HepG2 (cell line): ENCODE measurements around the gene TBXAS1. TPM values are rescaled to one million over a fixed set of nuclear protein-coding genes. Genes with fewer than 3 reads are reported as not detected.
A peak's percentile ranks its signal among the peaks of the same experiment; 100 is the strongest.

Experiments used
- ATAC-seq: fragments of 200-7000 bp; cut with Tn5 transposase; 3 replicates; pipeline ENCODE4 v1.9.1; 2020; ENCODE audit warnings: mild to moderate bottlenecking, moderate library complexity
- BruUV-seq: library from RNA; stranded (reverse); fragments of 400-500 nt; replicated peaks from 2 replicates; lab custom pipeline; 2021; lab: Mats Ljungman, UMichigan
- CTCF ChIA-PET: fragments of 300-600 bp; formaldehyde crosslinking; extraction: SDS; loops from one replicate; lab custom pipeline; 2021; ENCODE audit warnings: low total read pairs, inconsistent platforms, low intra/inter-chr PET ratio; lab: Yijun Ruan, JAX
- POLR2A ChIA-PET: fragments of 350-600 bp; sonication (Branson Sonifier 250); formaldehyde crosslinking; loops from one replicate; lab custom pipeline; 2020; ENCODE audit warnings: antibody characterized with exemption, inconsistent platforms; lab: Yijun Ruan, JAX
- DNase-seq: peaks from one replicate; pipeline ENCODE4 v3.0.0-alpha.2; 2015; ENCODE audit warnings: low spot score
- FAIRE-seq: peaks from 3 replicates; lab custom pipeline; 2011; peaks lifted over from hg19 to GRCh38; lab: Jason Lieb, UNC
- H2AFZ ChIP-seq: one replicate; pipeline ENCODE4 v1.6.1; 2011; ENCODE audit warnings: low read length, inconsistent platforms
- H3K27ac ChIP-seq: fragments of 300-600 bp; 3 replicates; pipeline ENCODE4 v1.8.0; 2011; ENCODE audit warnings: mixed run types, mild to moderate bottlenecking, mixed read lengths, low read length, inconsistent platforms; ENCODE audit not compliant: insufficient read depth; ENCODE audit errors: extremely low read length
- H3K27me3 ChIP-seq, 2 experiments: fragments of 200-600 bp in 1 of 2; 2 replicates in 1 of 2; 3 replicates in 1 of 2; pipeline versions ENCODE4 v1.6.0 to v1.8.0; 2011; ENCODE audit warnings: low read length in 2 of 2, mild to moderate bottlenecking in 2 of 2, moderate library complexity in 2 of 2, inconsistent platforms in 1 of 2; ENCODE audit not compliant: insufficient read depth in 2 of 2, control insufficient read depth in 1 of 2
- H3K36me3 ChIP-seq, 2 experiments: fragments of 200-600 bp in 1 of 2; replicated peaks in 1 of 2; 2 replicates in 1 of 2; 3 replicates in 1 of 2; pipeline versions ENCODE4 v1.5.1 to v1.8.0; 2011; ENCODE audit warnings: low read length in 2 of 2, inconsistent platforms in 1 of 2; ENCODE audit not compliant: insufficient read depth in 2 of 2, control insufficient read depth in 1 of 2
- H3K4me1 ChIP-seq: 2 replicates; pipeline ENCODE4 v1.5.1; 2012; ENCODE audit warnings: low read length, inconsistent platforms; ENCODE audit not compliant: insufficient read depth
- H3K4me2 ChIP-seq: 2 replicates; pipeline ENCODE4 v1.6.0; 2011; ENCODE audit warnings: low read depth, low read length, inconsistent platforms
- H3K4me3 ChIP-seq, 3 experiments: fragments of 200-600 bp in 1 of 3; sonication (generic), shearing (Covaris generic) in 1 of 3; replicated peaks in 1 of 3; 2 replicates each; pipeline ENCODE4 v1.5.1; 2011 to 2016; ENCODE audit warnings: low read length in 3 of 3, inconsistent platforms in 2 of 3, low read depth in 2 of 3, mild to moderate bottlenecking in 2 of 3, control low read depth in 1 of 3, mixed read lengths in 1 of 3; ENCODE audit not compliant: insufficient read depth in 1 of 3
- H3K79me2 ChIP-seq: one replicate; pipeline ENCODE4 v1.6.1; 2011; ENCODE audit warnings: low read length, inconsistent platforms; ENCODE audit not compliant: insufficient read depth
- H3K9ac ChIP-seq: 2 replicates; pipeline ENCODE4 v1.6.0; 2011; ENCODE audit warnings: mild to moderate bottlenecking, low read depth, low read length, inconsistent platforms; ENCODE audit not compliant: insufficient read depth
- H3K9me3 ChIP-seq: 2 replicates; pipeline ENCODE4 v1.5.1; 2012; ENCODE audit warnings: mild to moderate bottlenecking, low read length
- H4K20me1 ChIP-seq: 2 replicates; pipeline ENCODE4 v1.6.0; 2011; ENCODE audit warnings: inconsistent platforms, mild to moderate bottlenecking, low read length, moderate library complexity; ENCODE audit not compliant: insufficient read depth
- ELF4 ChIP-seq: sonication (generic); formaldehyde crosslinking; IDR thresholded peaks from 2 replicates; pipeline ENCODE4 v1.5.0; 2020; ENCODE audit warnings: missing genetic modification reagents, mild to moderate bottlenecking, moderate library complexity, borderline replicate concordance
- KLF16 ChIP-seq, 2 experiments: sonication (generic) in 1 of 2; formaldehyde crosslinking in 1 of 2; IDR thresholded peaks; 2 replicates each; pipeline versions ENCODE4 v1.6.1 to v1.8.0; 2016 to 2023; ENCODE audit warnings: missing genetic modification reagents in 2 of 2, missing compliant biosample characterization in 1 of 2
- NFKBIZ ChIP-seq: IDR thresholded peaks from 2 replicates; pipeline ENCODE4 v1.6.1; 2018; ENCODE audit warnings: missing genetic modification reagents, missing compliant biosample characterization
- SKI ChIP-seq: fragments of 450-650 bp; IDR thresholded peaks from one replicate; pipeline ENCODE4 v1.6.1; 2018; ENCODE audit warnings: mild to moderate bottlenecking; ENCODE audit not compliant: partially characterized antibody
- SRY ChIP-seq: sonication (generic); formaldehyde crosslinking; IDR thresholded peaks from 2 replicates; pipeline ENCODE4 v1.8.0; 2022; ENCODE audit warnings: mild to moderate bottlenecking, missing genetic modification reagents
- U2AF1 ChIP-seq: fragments of 200-400 bp; formaldehyde crosslinking; optimal IDR thresholded peaks from 2 replicates; pipeline ENCODE3; 2017; ENCODE audit warnings: mild to moderate bottlenecking, low read depth, low read length
- ZNF331 ChIP-seq: sonication (generic); formaldehyde crosslinking; IDR thresholded peaks from 2 replicates; pipeline ENCODE4 v1.4.0; 2020; ENCODE audit warnings: missing genetic modification reagents
- ZNF562 ChIP-seq: sonication (generic); formaldehyde crosslinking; IDR thresholded peaks from 2 replicates; pipeline ENCODE4 v1.8.0; 2022; ENCODE audit warnings: missing genetic modification reagents, borderline replicate concordance
- ZNF841 ChIP-seq: sonication (generic); formaldehyde crosslinking; IDR thresholded peaks from 2 replicates; pipeline ENCODE4 v1.8.1; 2023; ENCODE audit warnings: missing genetic modification reagents, borderline replicate concordance
- WGBS: methylation state at CpG from one replicate; pipeline ENCODE4 v1.1.6; 2017; ENCODE audit warnings: low lambda C conversion rate; 5-methylcytosine and 5-hydroxymethylcytosine counted together
- in situ Hi-C: cut with HindIII; loops from 2 replicates; pipeline ENCODE4 v1.10.0; 2017; ENCODE audit warnings: low pct_unique_long_range_greater_than_20kb; ENCODE audit not compliant: extremely low pct_ligation_motif_present
- intact Hi-C: fragments of 100-400 bp; cut with micrococcal nuclease; formaldehyde crosslinking; loops from one replicate; pipeline ENCODE4 v1.10.0; 2022; ENCODE audit not compliant: unreplicated experiment
- polyA plus RNA-seq, 8 experiments: library from polyadenylated mRNA; depleted of rRNA in 3 of 8; stranded (reverse) in 7 of 8; unstranded in 1 of 8; fragments of >200 nt; fragmentation: Illumina TruSeq in 4 of 8; extraction: Trizol in 4 of 8; gene quantifications; 2 replicates each; pipeline versions ENCODE4 v1.2.1 to v1.2.3, GENCODE V29; 2011 to 2016; ENCODE audit warnings: low read depth in 4 of 8, missing spikeins in 1 of 8, mixed read lengths in 1 of 8; ENCODE audit not compliant: insufficient read depth in 1 of 8
- total RNA-seq, 5 experiments: library from RNA; depleted of rRNA; stranded (reverse); fragments of >200 nt; fragmentation: Illumina TruSeq; extraction: Trizol; gene quantifications; 2 replicates each; pipeline ENCODE4 v1.2.3, GENCODE V29; 2016; ENCODE audit warnings: low read depth in 1 of 5
- TF ChIP-seq, protein P1 (sequence below): sonication (generic); formaldehyde crosslinking; IDR thresholded peaks from 2 replicates; pipeline ENCODE4 v1.4.0; 2020; ENCODE audit warnings: mild to moderate bottlenecking, missing genetic modification reagents
- TF ChIP-seq, protein P2 (sequence below), 2 experiments: fragments of 450-650 bp in 1 of 2; sonication (generic) in 1 of 2; formaldehyde crosslinking; IDR thresholded peaks; 2 replicates each; pipeline versions ENCODE4 v1.5.0 to v1.8.0; 2020 to 2022; ENCODE audit warnings: mild to moderate bottlenecking in 1 of 2, missing genetic modification reagents in 1 of 2
- TF ChIP-seq, protein P3 (sequence below): IDR thresholded peaks from 2 replicates; pipeline ENCODE4 v1.6.1; 2012; ENCODE audit warnings: low read depth, low read length, improper control_type of control experiment
- TF ChIP-seq, protein P4 (sequence below): sonication (generic); formaldehyde crosslinking; IDR thresholded peaks from 2 replicates; pipeline ENCODE4 v1.5.0; 2020; ENCODE audit warnings: missing genetic modification reagents

Gene TBXAS1
- total and polyA plus RNA-seq, 2 of the 13 experiments (the other 11 are each of a cell fraction or from before 2014, with no cell fraction given) = 4.0 to 4.9 TPM

DNA sequence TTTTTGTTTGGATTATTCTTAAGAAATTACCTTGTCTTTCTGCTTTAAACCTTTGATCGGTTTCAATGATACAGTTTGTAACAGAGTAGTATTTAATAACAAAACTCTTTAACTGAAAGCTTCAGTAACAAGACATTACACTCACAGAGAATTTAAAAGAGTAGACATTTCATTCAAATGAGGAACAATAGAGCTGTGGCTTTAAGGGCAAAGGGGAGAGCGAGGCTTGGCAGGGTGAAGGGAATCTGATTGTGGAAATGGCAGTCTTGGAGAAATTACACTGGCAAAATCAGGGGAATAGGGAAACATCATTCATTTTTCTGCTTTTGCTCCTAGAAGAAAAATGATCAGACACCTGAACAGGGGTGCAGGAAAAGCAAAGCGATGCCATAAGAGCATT is 46.1 kb upstream of the TBXAS1 start (continued):
- TF ChIP-seq, protein P1, sequence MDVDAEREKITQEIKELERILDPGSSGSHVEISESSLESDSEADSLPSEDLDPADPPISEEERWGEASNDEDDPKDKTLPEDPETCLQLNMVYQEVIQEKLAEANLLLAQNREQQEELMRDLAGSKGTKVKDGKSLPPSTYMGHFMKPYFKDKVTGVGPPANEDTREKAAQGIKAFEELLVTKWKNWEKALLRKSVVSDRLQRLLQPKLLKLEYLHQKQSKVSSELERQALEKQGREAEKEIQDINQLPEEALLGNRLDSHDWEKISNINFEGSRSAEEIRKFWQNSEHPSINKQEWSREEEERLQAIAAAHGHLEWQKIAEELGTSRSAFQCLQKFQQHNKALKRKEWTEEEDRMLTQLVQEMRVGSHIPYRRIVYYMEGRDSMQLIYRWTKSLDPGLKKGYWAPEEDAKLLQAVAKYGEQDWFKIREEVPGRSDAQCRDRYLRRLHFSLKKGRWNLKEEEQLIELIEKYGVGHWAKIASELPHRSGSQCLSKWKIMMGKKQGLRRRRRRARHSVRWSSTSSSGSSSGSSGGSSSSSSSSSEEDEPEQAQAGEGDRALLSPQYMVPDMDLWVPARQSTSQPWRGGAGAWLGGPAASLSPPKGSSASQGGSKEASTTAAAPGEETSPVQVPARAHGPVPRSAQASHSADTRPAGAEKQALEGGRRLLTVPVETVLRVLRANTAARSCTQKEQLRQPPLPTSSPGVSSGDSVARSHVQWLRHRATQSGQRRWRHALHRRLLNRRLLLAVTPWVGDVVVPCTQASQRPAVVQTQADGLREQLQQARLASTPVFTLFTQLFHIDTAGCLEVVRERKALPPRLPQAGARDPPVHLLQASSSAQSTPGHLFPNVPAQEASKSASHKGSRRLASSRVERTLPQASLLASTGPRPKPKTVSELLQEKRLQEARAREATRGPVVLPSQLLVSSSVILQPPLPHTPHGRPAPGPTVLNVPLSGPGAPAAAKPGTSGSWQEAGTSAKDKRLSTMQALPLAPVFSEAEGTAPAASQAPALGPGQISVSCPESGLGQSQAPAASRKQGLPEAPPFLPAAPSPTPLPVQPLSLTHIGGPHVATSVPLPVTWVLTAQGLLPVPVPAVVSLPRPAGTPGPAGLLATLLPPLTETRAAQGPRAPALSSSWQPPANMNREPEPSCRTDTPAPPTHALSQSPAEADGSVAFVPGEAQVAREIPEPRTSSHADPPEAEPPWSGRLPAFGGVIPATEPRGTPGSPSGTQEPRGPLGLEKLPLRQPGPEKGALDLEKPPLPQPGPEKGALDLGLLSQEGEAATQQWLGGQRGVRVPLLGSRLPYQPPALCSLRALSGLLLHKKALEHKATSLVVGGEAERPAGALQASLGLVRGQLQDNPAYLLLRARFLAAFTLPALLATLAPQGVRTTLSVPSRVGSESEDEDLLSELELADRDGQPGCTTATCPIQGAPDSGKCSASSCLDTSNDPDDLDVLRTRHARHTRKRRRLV (CRISPR knock-in tag) = no peak
- TF ChIP-seq SKI = no peak
- TF ChIP-seq, all 625 proteins: peak for 0

DNA sequence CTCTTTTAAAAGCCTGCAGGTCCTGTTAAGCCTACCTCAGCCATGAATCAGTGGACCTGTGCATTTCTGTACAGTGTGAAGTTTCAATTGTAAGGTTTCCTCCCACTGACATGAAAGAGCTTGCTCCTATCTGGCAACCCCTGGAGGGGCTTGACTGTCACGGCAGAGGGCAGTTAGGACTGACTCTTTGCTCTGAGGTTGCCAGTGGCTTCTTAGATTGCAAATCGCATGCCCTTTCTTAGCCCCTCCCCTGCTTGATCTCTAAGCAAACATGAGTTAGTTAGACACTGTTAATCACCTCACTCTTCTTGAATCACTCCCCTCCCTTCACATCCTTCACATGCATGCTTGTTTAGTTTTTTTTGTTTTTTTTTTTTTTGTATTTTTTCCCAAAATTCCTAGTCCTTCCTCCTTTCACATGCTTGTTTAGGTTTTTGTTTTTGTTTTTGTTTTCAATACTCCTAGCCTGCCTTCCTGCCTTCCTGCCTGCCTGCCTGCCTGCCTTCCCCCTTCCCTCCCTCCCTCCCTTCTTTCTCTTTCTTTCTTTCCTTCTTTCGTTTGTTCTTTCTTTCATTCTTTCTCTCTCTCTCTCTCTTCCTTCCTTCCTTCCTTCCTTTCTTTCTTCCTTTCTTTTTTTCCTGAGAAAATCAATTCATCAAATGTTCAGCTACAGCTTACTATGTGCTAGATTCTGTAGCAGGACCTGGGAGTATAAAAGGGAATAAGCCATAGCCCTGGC is 45.2 kb upstream of the TBXAS1 start:
- no peaks in the 10 kb centered on the region for H3K79me2 ChIP-seq
- no peak overlapping the region for H3K9ac ChIP-seq
- no peaks in the 10 kb centered on the region for H4K20me1 ChIP-seq
- in situ Hi-C loops (no loop called here), intact Hi-C loops (loop anchor here (5.0 kb wide), 1 partner anchor 33 kb away; no protein-coding TSS in a partner anchor)
- H3K4me2 ChIP-seq = no peak overlapping the region
- no peaks in the 10 kb centered on the region for H3K27me3 ChIP-seq
- 0 out of 5 replicates have a peak, but pooled peaks cover 1 to 2% of the 10 kb centered on the region in 2 experiments for H3K36me3 ChIP-seq
- H3K4me3 ChIP-seq = no peak overlapping the region
- peaks cover 43% of the 10 kb centered on the region for H3K4me1 ChIP-seq
- FAIRE-seq = no peak
- ATAC-seq = peak; percentile 38; the same call in 2 of the 3 replicates
- ChIA-PET CTCF (no interaction called here), POLR2A (interaction anchor here (1.2 kb wide), 1 partner anchor 42 kb away, joined by 3 read pairs; no protein-coding TSS in a partner anchor)
- H2AFZ ChIP-seq = no peak overlapping the region
- WGBS = 70% methylated on average over 2 of the region's 3 CpGs
- DNase-seq = no peak
- no peaks in the 10 kb centered on the region for H3K9me3 ChIP-seq
- TF ChIP-seq ZNF841 (CRISPR knock-in tag) (no peak), ZNF331 (CRISPR knock-in tag) (no peak), U2AF1 (no peak), SRY (CRISPR knock-in tag) (no peak), ELF4 (CRISPR knock-in tag) (no peak), ZNF562 (no peak), KLF16 (CRISPR knock-in tag; IDR thresholded peaks at IDR 0.05) (no peak), NFKBIZ (CRISPR knock-in tag) (no peak)
- TF ChIP-seq, protein P2, sequence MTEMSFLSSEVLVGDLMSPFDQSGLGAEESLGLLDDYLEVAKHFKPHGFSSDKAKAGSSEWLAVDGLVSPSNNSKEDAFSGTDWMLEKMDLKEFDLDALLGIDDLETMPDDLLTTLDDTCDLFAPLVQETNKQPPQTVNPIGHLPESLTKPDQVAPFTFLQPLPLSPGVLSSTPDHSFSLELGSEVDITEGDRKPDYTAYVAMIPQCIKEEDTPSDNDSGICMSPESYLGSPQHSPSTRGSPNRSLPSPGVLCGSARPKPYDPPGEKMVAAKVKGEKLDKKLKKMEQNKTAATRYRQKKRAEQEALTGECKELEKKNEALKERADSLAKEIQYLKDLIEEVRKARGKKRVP (CRISPR knock-in tag; IDR thresholded peaks at IDR 0.05) = no peak
- TF ChIP-seq, protein P3, sequence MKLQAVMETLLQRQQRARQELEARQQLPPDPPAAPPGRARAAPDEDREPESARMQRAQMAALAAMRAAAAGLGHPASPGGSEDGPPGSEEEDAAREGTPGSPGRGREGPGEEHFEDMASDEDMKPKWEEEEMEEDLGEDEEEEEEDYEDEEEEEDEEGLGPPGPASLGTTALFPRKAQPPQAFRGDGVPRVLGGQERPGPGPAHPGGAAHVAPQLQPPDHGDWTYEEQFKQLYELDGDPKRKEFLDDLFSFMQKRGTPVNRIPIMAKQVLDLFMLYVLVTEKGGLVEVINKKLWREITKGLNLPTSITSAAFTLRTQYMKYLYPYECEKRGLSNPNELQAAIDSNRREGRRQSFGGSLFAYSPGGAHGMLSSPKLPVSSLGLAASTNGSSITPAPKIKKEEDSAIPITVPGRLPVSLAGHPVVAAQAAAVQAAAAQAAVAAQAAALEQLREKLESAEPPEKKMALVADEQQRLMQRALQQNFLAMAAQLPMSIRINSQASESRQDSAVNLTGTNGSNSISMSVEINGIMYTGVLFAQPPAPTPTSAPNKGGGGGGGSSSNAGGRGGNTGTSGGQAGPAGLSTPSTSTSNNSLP = no peak
- TF ChIP-seq, protein P4, sequence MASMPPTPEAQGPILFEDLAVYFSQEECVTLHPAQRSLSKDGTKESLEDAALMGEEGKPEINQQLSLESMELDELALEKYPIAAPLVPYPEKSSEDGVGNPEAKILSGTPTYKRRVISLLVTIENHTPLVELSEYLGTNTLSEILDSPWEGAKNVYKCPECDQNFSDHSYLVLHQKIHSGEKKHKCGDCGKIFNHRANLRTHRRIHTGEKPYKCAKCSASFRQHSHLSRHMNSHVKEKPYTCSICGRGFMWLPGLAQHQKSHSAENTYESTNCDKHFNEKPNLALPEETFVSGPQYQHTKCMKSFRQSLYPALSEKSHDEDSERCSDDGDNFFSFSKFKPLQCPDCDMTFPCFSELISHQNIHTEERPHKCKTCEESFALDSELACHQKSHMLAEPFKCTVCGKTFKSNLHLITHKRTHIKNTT (CRISPR knock-in tag) = no peak
- H3K27ac ChIP-seq = no peak overlapping the region
- BruUV-seq = no TSS peak
